Measurements from ENCODE around the gene GSTCD. TPM values are rescaled to one million over a fixed set of nuclear protein-coding genes. Genes with fewer than 3 reads are reported as not detected.

The GSTCD gene
- total RNA-seq, 2 donors from 2014 or later, result 24.7 to 30.6 TPM

DNA sequence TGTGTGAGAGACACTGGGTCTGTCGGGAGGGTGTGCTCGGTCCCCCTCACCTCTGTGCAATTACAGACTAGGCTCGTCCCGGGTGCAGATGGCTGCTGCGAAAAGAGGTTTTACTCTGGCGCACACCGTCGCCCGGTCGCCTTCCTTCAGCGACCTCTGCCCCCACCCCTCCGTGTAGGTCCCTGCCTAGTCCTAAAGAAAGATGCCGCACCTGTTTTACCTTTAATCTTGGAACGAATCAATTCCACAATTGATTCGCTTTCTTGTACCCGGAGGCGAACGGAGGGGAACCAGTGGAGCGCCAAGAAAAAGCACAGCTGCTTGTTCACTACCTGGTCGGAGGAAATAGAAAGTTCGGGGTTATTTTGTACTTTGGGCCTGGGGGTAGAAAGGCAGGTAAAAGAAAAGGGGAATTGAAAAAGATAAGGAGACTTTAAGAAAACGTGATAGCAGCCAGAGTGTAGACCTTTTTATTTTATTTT, 187.9 kb downstream of the GSTCD start:
- H3K4me3 ChIP-seq (ENCODE audit: low read length), result peak overlapping the region; percentile 81
- peaks cover 4% of the 10 kb centered on the region for H3K4me1 ChIP-seq (ENCODE audit: control insufficient read depth, insufficient read depth, low read length)
- TF ChIP-seq, protein P1, sequence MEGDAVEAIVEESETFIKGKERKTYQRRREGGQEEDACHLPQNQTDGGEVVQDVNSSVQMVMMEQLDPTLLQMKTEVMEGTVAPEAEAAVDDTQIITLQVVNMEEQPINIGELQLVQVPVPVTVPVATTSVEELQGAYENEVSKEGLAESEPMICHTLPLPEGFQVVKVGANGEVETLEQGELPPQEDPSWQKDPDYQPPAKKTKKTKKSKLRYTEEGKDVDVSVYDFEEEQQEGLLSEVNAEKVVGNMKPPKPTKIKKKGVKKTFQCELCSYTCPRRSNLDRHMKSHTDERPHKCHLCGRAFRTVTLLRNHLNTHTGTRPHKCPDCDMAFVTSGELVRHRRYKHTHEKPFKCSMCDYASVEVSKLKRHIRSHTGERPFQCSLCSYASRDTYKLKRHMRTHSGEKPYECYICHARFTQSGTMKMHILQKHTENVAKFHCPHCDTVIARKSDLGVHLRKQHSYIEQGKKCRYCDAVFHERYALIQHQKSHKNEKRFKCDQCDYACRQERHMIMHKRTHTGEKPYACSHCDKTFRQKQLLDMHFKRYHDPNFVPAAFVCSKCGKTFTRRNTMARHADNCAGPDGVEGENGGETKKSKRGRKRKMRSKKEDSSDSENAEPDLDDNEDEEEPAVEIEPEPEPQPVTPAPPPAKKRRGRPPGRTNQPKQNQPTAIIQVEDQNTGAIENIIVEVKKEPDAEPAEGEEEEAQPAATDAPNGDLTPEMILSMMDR (conservative IDR thresholded peaks at IDR 0.05), result no peak
- DNase-seq, result peak; percentile 80
- no peak overlapping the region for H3K9ac ChIP-seq (ENCODE audit: extremely low read depth, low read length, poor library complexity, severe bottlenecking)
- H3K4me1 Mint-ChIP-seq, result peaks cover 22% of the 10 kb centered on the region
- peaks cover 69% of the 10 kb centered on the region for H3K27me3 ChIP-seq (ENCODE audit: control insufficient read depth, insufficient read depth, low read length, poor library complexity, severe bottlenecking)
- 8 to 12% methylated on average over 13 to 22 of the region's 22 CpGs for WGBS, 2 experiments (ENCODE audit: insufficient coverage in 1 of 2, insufficient read length in 1 of 2)
- peak overlapping the region; percentile 61 for H3K4me3 Mint-ChIP-seq
- H3K9me3 ChIP-seq (ENCODE audit: control insufficient read depth, low read length), result no peaks in the 10 kb centered on the region
- H3K27ac ChIP-seq (ENCODE audit: low read depth, low read length), result no peak overlapping the region
- H3K27ac Mint-ChIP-seq, result no peak overlapping the region
- H3K9me3 Mint-ChIP-seq, result no peaks in the 10 kb centered on the region
- no peaks in the 10 kb centered on the region for H3K36me3 ChIP-seq (ENCODE audit: control insufficient read depth, insufficient read depth, low read length)
- H3K27me3 Mint-ChIP-seq (ENCODE audit: insufficient read depth), result peaks cover 87% of the 10 kb centered on the region
- no peaks in the 10 kb centered on the region for H3K36me3 Mint-ChIP-seq (ENCODE audit: low read depth)

Other genes starting within 250 kb of the GSTCD start
- gene PPA2, start 234.7 kb upstream of the GSTCD start, total RNA-seq, result 100 to 1,000 TPM in 1 of 2 donors, 10 to 100 TPM in 1; 90.7 to 133 TPM
- gene ARHGEF38, start 156.2 kb upstream of the GSTCD start, total RNA-seq, result 1 to 10 TPM in 1 of 2 donors, under 1 TPM in 1; 0.51 to 2.1 TPM
- 10 to 100 TPM; 13.5 to 15.7 TPM for gene INTS12, start 95 bp upstream of the GSTCD start, total RNA-seq
- gene NPNT, start 186.7 kb downstream of the GSTCD start, total RNA-seq, result 1 to 10 TPM in 1 of 2 donors, under 1 TPM in 1; 0.88 to 1.6 TPM